HS-5 (cell line): ENCODE data around the gene TTC8.
"Not testable (repeated sequence)": the region's sequence is repeated elsewhere in the genome, so short reads cannot be mapped to it uniquely, and the experiment has no call there.

Experiments used
- DNase-seq: peaks from one replicate; pipeline ENCODE4 v3.0.0-alpha.2; 2012; ENCODE audit warnings: low read depth

TTC8 gene

DNA sequence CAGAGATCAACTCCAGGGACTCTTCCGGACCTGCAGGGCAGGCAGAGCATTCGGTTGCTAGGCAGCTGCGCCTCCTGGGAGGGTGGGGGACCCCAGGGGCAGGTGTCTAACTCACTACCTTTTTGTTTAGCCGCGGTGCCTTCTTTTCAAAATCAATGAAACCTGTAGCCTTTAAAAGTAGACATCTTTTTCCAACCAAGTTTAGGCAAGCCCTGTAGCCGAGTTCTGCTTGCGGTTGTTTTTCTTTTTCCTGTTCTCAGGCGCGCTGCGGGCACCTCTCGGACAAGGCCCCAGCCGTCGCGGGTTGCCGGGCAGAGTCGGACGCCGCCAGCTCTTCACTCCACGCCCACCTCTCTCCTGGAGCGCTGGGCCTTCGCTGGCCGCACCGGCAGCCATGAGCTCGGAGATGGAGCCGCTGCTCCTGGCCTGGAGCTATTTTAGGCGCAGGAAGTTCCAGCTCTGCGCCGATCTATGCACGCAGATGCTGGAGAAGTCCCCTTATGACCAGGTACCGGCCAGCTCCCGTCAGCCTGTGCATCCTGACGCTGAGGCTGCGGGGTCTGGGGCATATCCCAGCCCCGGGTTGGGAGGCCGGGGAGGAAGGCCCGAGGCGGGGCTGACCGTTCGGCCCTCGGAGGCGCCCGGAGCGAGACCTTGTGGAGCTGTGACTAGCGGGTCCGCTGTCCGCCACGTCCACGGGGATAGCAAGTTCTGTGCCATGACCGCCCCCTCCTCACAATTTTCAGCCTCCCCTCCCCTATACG, at the start of gene TTC8:
TSS of gene TTC8 (plus strand) at position 338 of the 764 bp plus-strand sequence. CDS start at position 395, 57 bp downstream.
- no peak for DNase-seq

DNA sequence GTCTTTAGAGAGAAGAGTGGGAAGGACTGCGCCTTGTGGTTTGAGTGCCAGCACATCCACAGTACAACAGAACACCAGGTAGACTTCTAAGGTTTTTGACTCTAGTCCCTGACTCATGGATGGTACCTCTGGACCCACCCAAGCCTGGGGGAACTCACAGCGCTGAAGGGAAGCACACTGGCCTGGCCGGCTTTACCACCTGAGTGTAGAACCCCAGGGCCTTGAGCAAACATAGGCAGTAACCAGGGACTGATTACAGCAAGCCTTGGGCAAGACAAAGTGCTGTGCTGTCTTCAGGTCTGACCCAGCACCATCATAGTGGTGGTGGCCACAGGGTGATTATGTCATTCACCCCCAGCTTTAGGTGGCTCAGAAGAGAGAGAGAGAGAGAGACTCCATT, 48.9 kb upstream of the TTC8 start:
- no peak for DNase-seq

DNA sequence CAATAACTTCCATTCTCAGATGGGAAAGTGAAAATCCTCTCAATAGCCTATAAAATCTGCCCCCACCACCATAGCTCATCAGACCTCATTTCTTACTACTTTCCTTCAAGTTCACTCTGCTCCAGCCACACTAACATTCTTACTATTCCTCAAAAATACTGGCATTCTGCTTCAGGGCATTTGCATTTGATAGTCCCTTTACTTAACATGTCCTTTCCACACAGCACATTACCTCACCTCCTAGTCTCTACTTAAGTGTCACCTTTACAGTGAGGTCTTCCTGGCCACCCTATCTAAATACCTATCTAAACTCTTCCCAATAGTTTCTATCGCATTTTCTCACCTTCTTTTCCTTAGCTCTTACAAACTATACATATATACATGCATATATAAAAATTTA, 38.5 kb upstream of the TTC8 start:
- DNase-seq, result no peak

DNA sequence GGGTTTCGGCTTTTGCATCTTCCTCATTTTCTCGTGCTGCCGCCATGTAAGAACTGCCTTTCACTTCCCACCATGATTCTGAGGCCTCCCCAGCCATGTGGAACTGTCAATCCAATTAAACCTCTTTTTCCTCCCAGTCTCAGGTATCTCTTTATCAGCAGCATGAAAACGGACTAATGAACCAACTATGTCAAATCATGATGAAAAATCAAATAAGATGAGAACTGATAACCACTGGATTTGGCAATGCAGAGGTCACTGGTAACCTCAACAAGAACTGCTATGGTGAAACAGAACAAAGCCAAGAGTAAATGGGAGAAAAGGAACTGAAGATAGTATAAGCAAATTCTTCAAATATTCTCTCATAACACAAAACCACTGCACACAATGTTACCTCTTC, 37.7 kb upstream of the TTC8 start:
- DNase-seq, result no peak

DNA sequence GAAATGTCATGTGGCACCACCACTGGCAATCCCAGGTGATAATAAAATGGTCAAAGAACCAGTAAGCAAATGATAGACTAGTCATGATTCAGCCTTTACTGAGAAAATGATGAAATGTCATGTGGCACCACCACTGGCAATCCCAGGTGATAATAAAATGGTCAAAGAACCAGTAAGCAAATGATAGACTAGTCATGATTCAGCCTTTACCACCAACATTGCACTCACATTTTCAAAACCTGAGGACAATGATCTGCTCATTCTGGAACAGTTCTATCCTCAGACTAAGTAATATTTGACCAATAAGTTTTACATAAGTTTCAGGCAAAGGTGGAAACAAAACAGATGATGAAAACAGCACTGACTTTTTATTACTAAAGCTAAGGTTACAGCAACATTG, 34.9 kb upstream of the TTC8 start:
- DNase-seq, result not testable (repeated sequence)

DNA sequence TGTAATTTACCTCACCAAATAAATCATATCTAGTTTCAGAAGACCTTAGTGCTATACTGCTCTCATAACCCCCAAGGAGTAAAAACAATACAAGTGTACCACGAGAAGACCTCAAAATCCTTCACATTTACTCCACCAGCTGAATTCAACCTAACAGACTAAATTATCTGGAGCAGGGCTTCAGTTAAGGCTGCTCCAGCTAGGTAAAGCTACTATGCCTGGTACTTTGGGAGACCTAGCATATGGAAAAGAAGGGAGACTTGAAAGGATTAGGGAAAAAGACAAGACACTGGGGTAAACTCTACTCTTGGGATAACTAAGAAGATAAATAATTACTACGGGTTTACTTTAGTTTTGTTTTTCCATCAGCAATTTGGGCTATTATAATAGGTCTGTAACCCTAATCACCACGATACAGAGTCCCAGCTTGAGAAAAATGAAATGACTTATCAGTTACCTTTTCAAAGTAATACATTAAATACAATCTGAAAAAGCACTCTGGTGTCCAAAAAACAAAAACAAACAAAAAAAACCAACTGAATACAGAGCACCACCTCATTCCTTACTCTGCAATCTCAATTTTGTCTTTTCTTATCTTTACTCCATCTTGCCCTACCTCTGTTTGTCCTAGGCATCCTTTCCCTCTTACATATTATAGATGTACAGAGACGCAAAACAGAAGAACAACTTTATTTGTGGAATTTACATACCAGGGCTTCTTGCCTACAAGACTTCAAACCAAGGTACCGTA, 33.8 kb upstream of the TTC8 start:
- DNase-seq, result no peak

DNA sequence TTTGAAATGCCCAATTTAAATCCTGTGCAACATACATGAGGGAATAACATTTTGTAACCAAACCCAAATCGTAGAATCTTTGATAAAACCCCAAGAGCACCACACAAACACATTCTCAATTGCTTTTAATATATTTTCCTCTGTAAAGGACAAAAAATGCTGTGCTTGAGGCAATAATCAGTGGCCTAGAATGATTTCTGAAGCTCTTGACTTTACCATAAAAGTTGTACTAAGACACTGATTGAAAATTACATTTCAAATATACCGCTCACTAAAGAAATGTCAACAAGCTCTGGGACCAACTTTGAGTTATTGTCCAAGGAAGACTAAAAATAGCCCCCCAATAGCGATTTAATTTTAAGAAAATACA, 33.2 kb upstream of the TTC8 start:
- no peak for DNase-seq

DNA sequence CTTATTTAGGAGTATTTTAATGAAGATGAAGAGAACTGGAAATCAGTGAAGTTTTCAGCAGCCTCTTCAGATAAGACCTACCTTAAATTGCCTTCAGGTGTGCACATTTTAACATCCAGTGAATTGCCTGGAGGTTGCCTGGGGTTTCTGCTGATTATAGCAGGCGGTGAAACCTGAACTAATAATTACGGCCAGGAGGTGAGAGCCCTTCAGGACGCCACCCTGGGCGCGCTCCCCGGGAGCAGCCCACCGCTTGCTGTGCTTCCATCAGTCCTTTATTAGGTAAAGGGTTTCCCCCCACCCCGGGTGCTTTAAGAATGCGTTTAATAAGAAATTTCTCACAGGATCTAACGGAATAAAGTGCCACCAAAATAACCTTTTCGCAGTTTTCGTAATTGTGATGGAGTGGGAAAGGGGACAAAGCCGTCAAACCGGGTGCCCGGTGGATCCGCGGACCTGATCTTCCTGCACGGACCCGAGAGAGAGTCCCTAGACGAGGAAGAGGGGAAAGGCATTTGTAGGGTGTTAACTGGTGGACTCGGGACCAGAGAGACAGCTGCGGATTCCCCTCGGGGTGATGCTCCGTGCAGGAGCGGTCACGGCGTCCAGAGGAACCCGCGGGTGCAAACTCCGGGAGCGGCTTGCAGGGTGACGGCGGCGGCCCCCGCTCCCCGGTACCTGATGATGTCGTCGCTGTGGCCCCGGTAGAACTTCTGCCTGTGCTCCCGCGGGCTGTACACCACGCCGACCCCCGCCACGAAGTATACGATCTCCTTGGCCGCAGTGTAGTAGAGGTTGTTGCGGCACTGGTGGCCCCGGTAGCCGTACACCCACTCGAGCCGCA, 32.6 kb upstream of the TTC8 start:
- DNase-seq, result no peak

DNA sequence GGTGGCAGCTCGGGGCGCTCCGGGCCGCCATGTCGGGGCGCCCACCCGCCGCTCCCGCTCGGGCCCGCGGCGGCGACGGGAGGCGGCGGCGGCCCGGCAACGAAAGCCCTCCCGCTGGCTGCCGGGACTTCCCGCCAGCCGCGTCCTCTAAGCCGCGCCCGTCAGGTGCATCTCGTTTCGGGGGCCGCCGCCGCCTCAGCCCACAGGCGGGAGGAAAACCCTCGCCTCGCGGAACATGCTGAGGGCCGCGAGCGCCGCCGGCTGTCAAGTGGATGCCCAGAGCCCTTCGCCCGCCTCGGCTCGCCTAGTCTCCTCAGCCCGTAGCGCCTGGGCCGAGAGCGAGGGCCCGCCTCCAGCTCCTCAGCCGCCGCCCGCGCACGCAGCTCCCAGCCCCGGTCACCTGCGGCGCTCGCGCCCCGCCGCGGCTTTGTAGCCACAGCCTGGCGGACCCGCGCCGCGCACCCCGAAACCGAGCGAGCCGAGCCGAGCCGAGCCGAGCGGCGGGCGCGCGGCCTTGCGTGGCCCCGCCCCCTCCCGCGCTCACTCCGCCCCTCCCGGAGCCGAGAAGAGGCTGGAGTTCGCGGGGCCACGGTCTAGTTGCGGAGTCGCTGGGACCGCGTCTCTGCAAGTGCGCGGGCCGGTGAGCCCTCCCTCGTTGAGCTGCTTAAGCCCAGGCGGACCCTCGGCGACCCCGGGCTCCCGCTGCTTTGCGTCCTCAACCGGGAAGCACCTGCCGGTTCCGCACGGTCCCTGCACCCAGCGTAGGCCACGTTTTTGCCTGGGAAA, 31.8 kb upstream of the TTC8 start, which contains the start of gene EML5:
TSS of gene EML5 (minus strand) at position 481 of the 786 bp plus-strand sequence. CDS start at position 31, 450 bp downstream.
- DNase-seq, result no peak

DNA sequence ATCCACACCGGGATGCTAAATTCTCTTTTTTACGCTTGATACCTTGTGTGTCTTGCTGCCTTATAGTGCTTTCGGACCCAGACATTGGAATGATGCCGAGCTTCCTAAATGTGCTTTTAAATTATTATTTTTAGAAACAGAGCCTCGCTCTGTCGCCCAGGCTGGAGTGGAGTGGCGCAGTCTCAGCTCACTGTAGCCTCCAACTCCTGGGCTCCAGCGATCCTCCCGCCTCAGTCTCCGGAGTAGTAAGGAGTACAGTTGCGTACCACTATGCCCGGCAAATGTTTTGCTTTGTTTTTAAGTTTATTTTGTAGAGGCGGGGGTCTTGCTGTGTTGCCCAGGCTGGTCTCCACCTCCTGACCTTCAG, 31.2 kb upstream of the TTC8 start:
- DNase-seq, result no peak

DNA sequence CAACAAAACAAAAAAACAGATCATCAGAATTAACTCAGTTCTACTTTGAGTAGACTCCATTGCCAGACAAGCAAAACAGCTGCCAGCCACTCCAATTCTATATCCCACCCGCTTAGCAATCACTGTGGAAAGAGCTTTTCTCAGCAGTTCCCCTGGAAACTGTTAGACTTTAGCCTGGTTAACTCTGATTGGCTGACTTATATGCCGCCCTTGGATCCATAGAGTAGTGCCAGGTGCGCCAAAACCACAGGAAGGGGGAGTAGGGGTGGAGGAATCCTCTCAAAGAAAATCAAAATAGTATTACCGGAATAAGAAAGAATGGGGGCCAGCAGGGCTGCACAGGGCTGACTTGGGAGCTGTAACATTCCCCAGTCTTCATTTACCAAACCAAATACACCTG, 26.3 kb upstream of the TTC8 start:
- no peak for DNase-seq

DNA sequence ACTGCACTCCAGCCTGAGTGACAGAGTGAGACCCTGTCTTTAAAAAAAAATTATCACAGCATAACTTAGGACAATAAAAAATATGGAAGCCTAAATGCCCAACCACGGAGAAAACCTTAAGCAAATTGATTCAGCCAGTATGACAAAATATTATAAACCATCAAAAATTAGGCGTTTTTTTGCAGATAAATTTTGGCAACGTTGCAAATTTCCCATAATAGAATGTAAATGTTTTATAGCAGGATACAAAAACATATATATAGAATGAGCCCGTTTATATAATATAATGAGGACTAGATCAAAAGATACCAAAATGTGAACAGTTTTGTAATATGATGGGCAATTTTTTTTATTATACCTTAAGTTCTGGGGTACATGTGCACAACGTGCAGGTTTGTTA, 24.9 kb upstream of the TTC8 start:
- no peak for DNase-seq

DNA sequence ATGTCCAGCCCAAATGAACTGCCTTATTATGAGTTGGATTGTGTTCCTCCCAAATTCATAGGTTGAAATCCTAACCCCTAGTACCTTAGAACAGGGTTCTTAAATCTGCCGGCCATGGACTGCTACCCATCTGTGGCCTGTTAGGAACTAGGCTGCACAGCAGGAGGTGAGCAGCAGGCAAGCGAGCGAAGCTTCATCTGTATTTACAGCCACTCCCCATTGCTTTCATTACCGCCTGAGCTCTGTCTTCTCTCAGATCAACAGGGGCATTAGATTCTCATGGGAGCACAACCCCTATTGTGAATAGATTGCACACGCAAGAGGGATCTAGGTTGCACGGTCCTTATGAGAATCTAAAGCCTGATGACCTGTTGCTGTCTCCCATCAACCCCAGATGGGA, 21.9 kb upstream of the TTC8 start:
- no peak for DNase-seq

DNA sequence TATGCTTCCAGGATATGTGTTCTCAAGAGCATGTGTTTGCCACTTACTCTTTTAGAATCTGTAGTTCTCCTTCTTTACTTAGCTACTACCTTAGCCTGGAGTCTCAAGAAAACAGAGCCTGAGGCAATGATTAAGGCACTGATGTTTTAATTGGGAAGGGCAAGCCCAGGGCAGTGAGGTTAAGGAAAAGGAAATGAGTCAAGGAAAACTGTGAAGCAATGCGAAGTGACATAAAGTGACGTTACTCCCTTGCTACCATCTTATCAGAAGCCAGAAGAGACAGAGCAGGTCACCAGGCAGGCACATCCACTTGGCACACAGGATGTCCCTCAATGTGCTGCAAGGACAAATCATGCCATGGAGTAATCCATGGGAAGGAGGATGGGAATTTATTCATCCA, 20.4 kb upstream of the TTC8 start:
- no peak for DNase-seq

DNA sequence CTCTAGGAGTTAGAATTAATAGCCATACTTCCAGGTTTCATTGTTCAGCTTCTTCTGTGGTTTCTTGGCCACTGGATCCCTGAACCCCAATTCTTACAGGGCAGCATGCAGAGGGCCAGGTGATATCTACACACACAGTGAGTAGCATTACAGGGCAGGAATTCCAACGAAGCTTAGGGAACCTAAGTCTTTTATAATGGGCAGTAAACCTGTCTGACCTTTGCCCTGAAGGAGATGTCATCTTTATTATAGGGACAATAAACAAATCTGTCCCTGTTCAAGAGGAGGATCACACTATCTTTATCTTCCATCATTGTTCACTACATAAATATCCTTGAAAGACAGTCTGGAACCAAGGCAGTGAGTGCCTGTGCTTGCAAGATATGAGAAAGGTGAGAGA, 20.0 kb upstream of the TTC8 start:
- no peak for DNase-seq

DNA sequence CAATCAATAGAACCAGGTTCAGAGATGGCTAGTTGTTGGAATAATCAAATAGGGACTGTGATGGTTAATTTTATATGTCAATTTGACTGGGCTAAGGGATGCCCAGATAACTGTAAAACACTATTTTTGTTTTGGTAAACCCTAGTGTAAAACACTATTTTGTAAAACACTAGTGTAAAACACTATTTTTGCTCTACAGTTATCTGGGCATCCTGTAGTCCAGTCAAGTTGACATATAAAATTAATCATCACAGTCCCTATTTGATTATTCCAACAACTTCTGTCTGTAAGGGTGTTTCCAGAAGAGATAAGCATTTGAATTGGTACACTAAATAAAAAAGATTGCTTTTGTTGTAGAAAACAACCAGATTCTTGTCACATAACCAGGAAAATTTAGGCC, 16.1 kb upstream of the TTC8 start:
- DNase-seq, result no peak

DNA sequence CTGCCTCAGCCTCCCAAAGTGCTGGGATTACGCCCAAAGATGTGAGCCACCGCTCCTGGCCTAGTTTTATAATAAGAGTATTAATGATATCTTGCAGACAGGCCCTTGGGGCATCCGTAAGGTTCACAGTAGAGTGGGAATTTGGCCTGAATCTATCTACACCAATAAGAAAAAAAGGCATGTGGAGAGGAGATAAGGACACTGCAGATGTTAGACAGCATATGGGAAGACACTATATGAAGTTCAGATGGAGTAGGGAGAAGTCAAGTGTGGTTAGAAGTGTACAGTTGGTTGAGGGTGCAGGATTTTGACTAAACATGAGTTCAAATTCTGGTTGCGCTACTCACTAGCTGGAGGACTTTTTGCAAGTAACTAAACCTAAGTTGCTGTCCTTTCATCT, 8.5 kb upstream of the TTC8 start:
- no peak for DNase-seq

DNA sequence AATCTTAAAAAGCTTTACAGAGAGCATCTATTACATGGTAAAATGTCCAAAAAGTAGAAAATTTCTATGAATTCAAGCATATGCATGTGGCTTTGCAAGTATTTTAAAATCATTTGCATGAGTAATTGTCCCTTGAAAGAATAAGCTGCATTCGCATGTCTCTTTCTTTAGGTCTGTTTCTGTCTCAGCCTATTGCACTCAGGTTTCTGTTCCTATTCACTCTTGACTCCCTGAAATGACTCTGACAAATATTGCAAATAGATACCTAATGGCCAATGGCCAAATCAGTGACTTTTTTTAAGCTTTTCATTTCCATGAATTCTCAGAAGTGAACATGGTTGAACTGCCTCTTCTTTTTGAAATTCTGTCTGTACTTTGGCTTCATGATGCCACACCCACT, 6.4 kb upstream of the TTC8 start:
- DNase-seq, result no peak

DNA sequence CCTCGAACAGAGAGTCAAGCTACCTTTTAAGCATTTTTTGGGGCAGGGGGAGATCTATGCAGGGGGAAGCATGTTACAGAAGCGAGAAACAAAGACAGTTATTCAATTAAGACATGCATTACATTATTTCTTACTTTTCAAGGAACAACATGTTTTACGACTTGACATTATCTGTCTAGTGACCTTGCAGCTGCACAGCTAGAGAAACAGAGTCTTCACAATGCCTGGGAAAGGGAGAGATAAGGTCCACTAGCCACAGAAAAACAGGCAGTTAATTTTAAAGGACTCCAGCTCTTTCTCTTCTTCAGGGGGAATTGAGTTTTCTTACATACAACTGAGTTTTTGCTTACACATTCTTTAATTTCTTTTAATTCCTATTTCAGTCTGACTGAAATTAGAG, 4.8 kb upstream of the TTC8 start:
- not testable (repeated sequence) for DNase-seq

DNA sequence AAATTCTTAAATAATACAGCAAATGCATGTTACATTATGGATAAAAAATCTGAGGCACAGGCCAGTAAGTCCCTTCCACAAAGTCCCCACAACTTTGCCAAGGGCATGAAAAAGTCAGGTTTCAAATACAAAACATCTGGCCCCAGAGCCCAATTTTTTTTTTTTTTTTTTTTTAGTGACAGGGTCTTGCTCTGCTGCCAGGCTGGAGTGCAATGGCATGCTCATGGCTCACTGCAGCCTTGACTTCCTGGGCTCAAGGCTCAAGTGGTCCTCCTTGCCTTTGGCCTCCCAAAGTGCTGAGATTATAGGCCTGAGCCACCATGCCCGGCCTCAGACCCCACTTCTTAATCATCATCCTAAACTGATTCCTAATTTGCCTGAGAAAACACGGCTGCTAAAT, 3.1 kb upstream of the TTC8 start:
- DNase-seq, result no peak

DNA sequence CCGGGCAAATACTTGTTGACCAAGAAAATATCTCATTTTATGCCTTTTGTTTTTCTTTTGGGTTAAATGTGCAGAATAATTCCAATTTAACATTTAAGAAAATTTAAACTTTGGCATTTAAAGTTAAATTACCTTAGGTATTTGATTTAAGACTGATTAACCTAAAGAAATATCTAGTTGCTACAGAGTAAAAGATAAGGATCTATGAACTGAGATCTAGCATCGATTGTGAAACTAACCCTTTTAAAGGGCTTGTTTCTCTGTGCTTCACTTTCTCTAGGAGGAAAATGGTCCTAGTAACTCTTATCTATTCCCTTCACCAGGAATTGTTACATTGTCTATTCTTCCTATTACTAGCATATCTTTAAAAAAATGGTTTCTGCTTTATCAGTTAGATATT, 2.6 kb upstream of the TTC8 start:
- no peak for DNase-seq

DNA sequence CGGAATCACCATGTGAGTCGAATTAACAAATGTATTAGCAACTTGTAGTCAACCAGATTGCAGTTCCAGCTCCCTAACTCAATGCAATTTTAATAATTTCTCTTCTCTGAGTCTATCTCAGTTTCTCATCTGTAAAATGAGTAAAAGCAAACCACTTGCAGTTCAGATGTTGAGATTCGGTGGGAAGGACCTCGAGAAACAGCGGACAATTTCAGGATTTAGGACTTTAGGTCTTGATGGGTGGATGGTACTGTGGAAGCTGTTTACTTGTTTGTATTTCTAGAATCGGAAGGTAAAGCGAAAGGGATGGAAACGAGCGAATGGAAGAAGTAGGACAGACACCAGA, 510 bp upstream of the TTC8 start:
- no peak for DNase-seq
